ENCODE measurements around the gene SPAG7.

DNA sequence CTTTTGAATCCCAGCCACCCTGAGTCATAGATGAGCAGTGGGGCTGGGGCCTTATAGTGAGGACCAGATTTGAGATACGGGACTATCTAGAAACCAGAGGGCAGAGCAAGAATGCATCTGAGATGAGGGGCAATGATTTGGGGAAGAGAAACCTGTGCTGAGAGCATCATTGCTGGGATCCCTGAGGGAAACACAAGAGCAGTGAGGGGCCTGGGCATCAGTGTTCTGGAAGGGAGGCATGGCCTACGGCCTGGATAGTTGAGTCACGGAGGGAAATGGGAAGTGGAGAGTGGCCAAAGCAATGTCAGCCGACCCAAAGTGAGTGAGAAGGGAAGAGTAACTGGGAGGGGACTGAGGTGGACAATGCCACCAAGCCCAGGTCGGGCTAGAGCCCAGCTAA is 14.7 kb upstream of the SPAG7 start:
- TF ChIP-seq EGR1 (IDR thresholded peaks at IDR 0.05; ENCODE audit: borderline replicate concordance, low read depth, low read length) (no peak), NRF1 (IDR thresholded peaks at IDR 0.05; ENCODE audit: low read depth, low read length) (no peak), GABPA (IDR thresholded peaks at IDR 0.05; ENCODE audit: borderline replicate concordance, insufficient read depth, low read length) (no peak), EZH2 (IDR thresholded peaks at IDR 0.05; ENCODE audit: low read depth, low read length, severe bottlenecking) (no peak), SAP30 (IDR thresholded peaks at IDR 0.05; ENCODE audit: insufficient read depth, insufficient replicate concordance, low read length) (no peak), KDM1A (IDR thresholded peaks at IDR 0.05; ENCODE audit: borderline replicate concordance, low read length) (no peak), RNF2 (IDR thresholded peaks at IDR 0.05; ENCODE audit: borderline replicate concordance, low read depth, low read length, missing control alignments, poor library complexity, severe bottlenecking) (no peak), TAF1 (IDR thresholded peaks at IDR 0.05; ENCODE audit: low read depth, low read length) (no peak), RBBP5 (IDR thresholded peaks at IDR 0.05; ENCODE audit: borderline replicate concordance, low read depth, low read length) (no peak), POLR2A (IDR thresholded peaks at IDR 0.05; ENCODE audit: control extremely low read depth in 1 of 2, low read depth in 2 of 2, low read length in 2 of 2) (no peak), SIN3A (conservative IDR thresholded peaks at IDR 0.05 in 1 of 2, IDR thresholded peaks at IDR 0.05 in 1 of 2; ENCODE audit: low read depth in 1 of 2, low read length in 2 of 2) (no peak)
- TF ChIP-seq, protein P1, sequence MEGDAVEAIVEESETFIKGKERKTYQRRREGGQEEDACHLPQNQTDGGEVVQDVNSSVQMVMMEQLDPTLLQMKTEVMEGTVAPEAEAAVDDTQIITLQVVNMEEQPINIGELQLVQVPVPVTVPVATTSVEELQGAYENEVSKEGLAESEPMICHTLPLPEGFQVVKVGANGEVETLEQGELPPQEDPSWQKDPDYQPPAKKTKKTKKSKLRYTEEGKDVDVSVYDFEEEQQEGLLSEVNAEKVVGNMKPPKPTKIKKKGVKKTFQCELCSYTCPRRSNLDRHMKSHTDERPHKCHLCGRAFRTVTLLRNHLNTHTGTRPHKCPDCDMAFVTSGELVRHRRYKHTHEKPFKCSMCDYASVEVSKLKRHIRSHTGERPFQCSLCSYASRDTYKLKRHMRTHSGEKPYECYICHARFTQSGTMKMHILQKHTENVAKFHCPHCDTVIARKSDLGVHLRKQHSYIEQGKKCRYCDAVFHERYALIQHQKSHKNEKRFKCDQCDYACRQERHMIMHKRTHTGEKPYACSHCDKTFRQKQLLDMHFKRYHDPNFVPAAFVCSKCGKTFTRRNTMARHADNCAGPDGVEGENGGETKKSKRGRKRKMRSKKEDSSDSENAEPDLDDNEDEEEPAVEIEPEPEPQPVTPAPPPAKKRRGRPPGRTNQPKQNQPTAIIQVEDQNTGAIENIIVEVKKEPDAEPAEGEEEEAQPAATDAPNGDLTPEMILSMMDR (IDR thresholded peaks at IDR 0.05; ENCODE audit: control extremely low read depth in 1 of 3, insufficient read depth in 1 of 3, low read depth in 1 of 3, low read length in 3 of 3), result no peak
- TF ChIP-seq, protein P2, sequence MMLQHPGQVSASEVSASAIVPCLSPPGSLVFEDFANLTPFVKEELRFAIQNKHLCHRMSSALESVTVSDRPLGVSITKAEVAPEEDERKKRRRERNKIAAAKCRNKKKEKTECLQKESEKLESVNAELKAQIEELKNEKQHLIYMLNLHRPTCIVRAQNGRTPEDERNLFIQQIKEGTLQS (IDR thresholded peaks at IDR 0.05; ENCODE audit: insufficient read depth, low read depth, low read length), result no peak
